ENCODE data around the gene PCDHA13. TPM values are rescaled to one million over a fixed set of nuclear protein-coding genes. Genes with fewer than 3 reads are reported as not detected.
"Not testable (repeated sequence)": the region's sequence is repeated elsewhere in the genome, so short reads cannot be mapped to it uniquely, and the experiment has no call there.

The PCDHA13 gene, protein sequence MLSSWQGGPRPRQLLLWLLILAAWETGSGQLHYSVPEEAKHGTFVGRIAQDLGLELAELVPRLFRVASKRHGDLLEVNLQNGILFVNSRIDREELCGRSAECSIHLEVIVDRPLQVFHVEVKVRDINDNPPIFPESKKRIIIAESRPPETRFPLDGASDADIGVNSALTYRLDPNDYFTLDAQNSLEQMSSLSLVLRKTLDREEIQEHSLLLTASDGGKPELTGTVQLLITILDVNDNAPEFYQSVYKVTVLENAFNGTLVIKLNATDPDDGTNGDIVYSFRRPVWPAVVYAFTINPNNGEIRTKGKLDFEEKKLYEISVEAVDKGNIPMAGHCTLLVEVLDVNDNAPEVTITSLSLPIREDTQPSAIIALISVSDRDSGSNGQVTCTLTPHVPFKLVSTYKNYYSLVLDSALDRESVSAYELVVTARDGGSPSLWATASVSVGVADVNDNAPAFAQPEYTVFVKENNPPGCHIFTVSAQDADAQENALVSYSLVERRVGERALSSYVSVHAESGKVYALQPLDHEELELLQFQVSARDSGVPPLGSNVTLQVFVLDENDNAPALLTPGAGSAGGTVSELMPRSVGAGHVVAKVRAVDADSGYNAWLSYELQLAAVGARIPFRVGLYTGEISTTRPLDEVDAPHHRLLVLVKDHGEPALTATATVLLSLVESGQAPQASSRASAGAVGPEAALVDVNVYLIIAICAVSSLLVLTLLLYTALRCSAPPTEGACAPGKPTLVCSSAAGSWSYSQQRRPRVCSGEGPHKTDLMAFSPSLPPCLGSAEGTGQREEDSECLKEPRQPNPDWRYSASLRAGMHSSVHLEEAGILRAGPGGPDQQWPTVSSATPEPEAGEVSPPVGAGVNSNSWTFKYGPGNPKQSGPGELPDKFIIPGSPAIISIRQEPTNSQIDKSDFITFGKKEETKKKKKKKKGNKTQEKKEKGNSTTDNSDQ
- not detected in 2 replicates for total RNA-seq (2014; rRNA removed; shearing (Covaris generic); ENCODE audit: low replicate concordance)

GRCh38 chr5:140881889-140882590 lies at the start of gene PCDHA13:
TSS of gene PCDHA13 (plus strand) at chr5:140882124. CDS start at chr5:140882269, 145 bp downstream.
- DNase-seq, result no peak
- Histone ChIP-seq H2AFZ (ENCODE audit: low read length) (no peak within 1 kb of the TSS), H3K4me2 (ENCODE audit: low read depth, low read length, poor library complexity, severe bottlenecking) (no peak within 1 kb of the TSS), H3K9ac (ENCODE audit: low read length) (no peak within 1 kb of the TSS), H3K4me3 (ENCODE audit: low read length) (no peak within 1 kb of the TSS), H3K9me3 (ENCODE audit: low read length) (no peaks in the 10 kb centered on the region), H3K36me3 (ENCODE audit: insufficient read depth, low read length) (no peaks in the 10 kb centered on the region), H4K20me1 (ENCODE audit: insufficient read depth, low read depth, low read length) (no peaks in the 10 kb centered on the region), H3K9me2 (replicated peaks; ENCODE audit: insufficient read depth, low read length) (no peaks in the 10 kb centered on the region), H3K79me2 (ENCODE audit: low read length) (no peaks in the 10 kb centered on the region), H3K27ac (ENCODE audit: low read length) (no peak within 1 kb of the TSS), H3K4me1 (ENCODE audit: low read length) (no peaks in the 10 kb centered on the region), H3K27me3 (ENCODE audit: low read length) (no peaks in the 10 kb centered on the region)

DNA sequence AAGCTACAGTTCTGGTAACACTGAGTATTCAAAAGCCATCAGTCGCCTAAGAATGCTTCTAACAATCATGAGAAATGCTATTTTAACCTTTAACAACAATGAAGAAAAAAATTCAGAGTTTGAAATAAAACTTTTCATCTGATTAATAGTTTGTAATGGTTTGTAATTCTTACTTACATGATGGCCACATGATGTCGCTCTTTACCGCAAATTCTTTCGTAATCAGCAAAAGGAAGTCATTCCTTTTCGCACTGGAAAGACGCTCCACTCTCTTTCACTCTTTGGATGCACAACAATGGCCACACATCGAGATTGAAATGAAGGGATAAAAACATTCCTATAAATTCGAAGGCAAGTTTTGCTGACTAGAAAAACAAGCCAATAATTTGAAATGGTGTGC lies 47.9 kb upstream of the PCDHA13 start, which contains the start of gene PCDHA7:
TSS of gene PCDHA7 (plus strand) at position 277 of the 400 bp plus-strand sequence. CDS start at position 392, 115 bp downstream.
- H2AFZ ChIP-seq (ENCODE audit: low read length), result no peak within 1 kb of the TSS
- no peak within 1 kb of the TSS for H3K4me2 ChIP-seq (ENCODE audit: low read depth, low read length, poor library complexity, severe bottlenecking)
- H3K9me2 ChIP-seq (replicated peaks; ENCODE audit: insufficient read depth, low read length), result no peaks in the 10 kb centered on the region
- H4K20me1 ChIP-seq (ENCODE audit: insufficient read depth, low read depth, low read length), result no peaks in the 10 kb centered on the region
- H3K27ac ChIP-seq (ENCODE audit: low read length), result no peak within 1 kb of the TSS
- H3K79me2 ChIP-seq (ENCODE audit: low read length), result no peaks in the 10 kb centered on the region
- no peaks in the 10 kb centered on the region for H3K36me3 ChIP-seq (ENCODE audit: insufficient read depth, low read length)
- no peak within 1 kb of the TSS for H3K4me3 ChIP-seq (ENCODE audit: low read length)
- DNase-seq, result no peak
- H3K9ac ChIP-seq (ENCODE audit: low read length), result no peak within 1 kb of the TSS
- H3K27me3 ChIP-seq (ENCODE audit: low read length), result no peaks in the 10 kb centered on the region; the same call in 1 of the 2 replicates
- H3K9me3 ChIP-seq (ENCODE audit: low read length), result no peaks in the 10 kb centered on the region
- no peaks in the 10 kb centered on the region for H3K4me1 ChIP-seq (ENCODE audit: low read length)

GRCh38 chr5:140834439-140835008 lies 47.4 kb upstream of the PCDHA13 start:
- not testable (repeated sequence) for H3K36me3 ChIP-seq (ENCODE audit: insufficient read depth, low read length); H3K27me3 ChIP-seq (ENCODE audit: low read length); DNase-seq; H3K4me1 ChIP-seq (ENCODE audit: low read length); H3K4me3 ChIP-seq (ENCODE audit: low read length); H2AFZ ChIP-seq (ENCODE audit: low read length); H3K9me3 ChIP-seq (ENCODE audit: low read length); H3K27ac ChIP-seq (ENCODE audit: low read length); H3K9me2 ChIP-seq (replicated peaks; ENCODE audit: insufficient read depth, low read length); H3K4me2 ChIP-seq (ENCODE audit: low read depth, low read length, poor library complexity, severe bottlenecking); H3K9ac ChIP-seq (ENCODE audit: low read length); H3K79me2 ChIP-seq (ENCODE audit: low read length); H4K20me1 ChIP-seq (ENCODE audit: insufficient read depth, low read depth, low read length)

- Histone ChIP-seq H3K79me2 (ENCODE audit: low read length) (no peaks in the 10 kb centered on the region), H4K20me1 (ENCODE audit: insufficient read depth, low read depth, low read length) (no peaks in the 10 kb centered on the region), H2AFZ (ENCODE audit: low read length) (no peak overlapping the region), H3K9ac (ENCODE audit: low read length) (no peak overlapping the region), H3K4me1 (ENCODE audit: low read length) (no peaks in the 10 kb centered on the region), H3K27ac (ENCODE audit: low read length) (no peak overlapping the region), H3K27me3 (ENCODE audit: low read length) (no peaks in the 10 kb centered on the region; the same call in 1 of the 2 replicates), H3K4me2 (ENCODE audit: low read depth, low read length, poor library complexity, severe bottlenecking) (no peak overlapping the region), H3K9me3 (ENCODE audit: low read length) (no peaks in the 10 kb centered on the region), H3K4me3 (ENCODE audit: low read length) (no peak overlapping the region), H3K36me3 (ENCODE audit: insufficient read depth, low read length) (no peaks in the 10 kb centered on the region), H3K9me2 (replicated peaks; ENCODE audit: insufficient read depth, low read length) (no peaks in the 10 kb centered on the region)
- no peak for DNase-seq
Observed at GRCh38 chr5:140835622-140836510, 46.1 kb upstream of the PCDHA13 start.

- H3K27me3 ChIP-seq (ENCODE audit: low read length), result no peaks in the 10 kb centered on the region
- H3K4me1 ChIP-seq (ENCODE audit: low read length), result no peaks in the 10 kb centered on the region
- no peak within 1 kb of the TSS for H3K27ac ChIP-seq (ENCODE audit: low read length)
- H3K9ac ChIP-seq (ENCODE audit: low read length), result no peak within 1 kb of the TSS
- H4K20me1 ChIP-seq (ENCODE audit: insufficient read depth, low read depth, low read length), result no peaks in the 10 kb centered on the region
- H3K4me3 ChIP-seq (ENCODE audit: low read length), result no peak within 1 kb of the TSS
- H3K9me2 ChIP-seq (replicated peaks; ENCODE audit: insufficient read depth, low read length), result no peaks in the 10 kb centered on the region
- no peaks in the 10 kb centered on the region for H3K79me2 ChIP-seq (ENCODE audit: low read length)
- peak within 1 kb of the TSS; percentile 28 for H3K4me2 ChIP-seq (ENCODE audit: low read depth, low read length, poor library complexity, severe bottlenecking)
- H2AFZ ChIP-seq (ENCODE audit: low read length), result no peak within 1 kb of the TSS
- H3K9me3 ChIP-seq (ENCODE audit: low read length), result no peaks in the 10 kb centered on the region
- H3K36me3 ChIP-seq (ENCODE audit: insufficient read depth, low read length), result no peaks in the 10 kb centered on the region
- DNase-seq, result peak; percentile 75
Observed at GRCh38 chr5:140840978-140841962, 40.7 kb upstream of the PCDHA13 start, which contains the start of gene PCDHA8. TSS of gene PCDHA8 (plus strand) at chr5:140841187. CDS start at chr5:140841322, 135 bp downstream.

DNA sequence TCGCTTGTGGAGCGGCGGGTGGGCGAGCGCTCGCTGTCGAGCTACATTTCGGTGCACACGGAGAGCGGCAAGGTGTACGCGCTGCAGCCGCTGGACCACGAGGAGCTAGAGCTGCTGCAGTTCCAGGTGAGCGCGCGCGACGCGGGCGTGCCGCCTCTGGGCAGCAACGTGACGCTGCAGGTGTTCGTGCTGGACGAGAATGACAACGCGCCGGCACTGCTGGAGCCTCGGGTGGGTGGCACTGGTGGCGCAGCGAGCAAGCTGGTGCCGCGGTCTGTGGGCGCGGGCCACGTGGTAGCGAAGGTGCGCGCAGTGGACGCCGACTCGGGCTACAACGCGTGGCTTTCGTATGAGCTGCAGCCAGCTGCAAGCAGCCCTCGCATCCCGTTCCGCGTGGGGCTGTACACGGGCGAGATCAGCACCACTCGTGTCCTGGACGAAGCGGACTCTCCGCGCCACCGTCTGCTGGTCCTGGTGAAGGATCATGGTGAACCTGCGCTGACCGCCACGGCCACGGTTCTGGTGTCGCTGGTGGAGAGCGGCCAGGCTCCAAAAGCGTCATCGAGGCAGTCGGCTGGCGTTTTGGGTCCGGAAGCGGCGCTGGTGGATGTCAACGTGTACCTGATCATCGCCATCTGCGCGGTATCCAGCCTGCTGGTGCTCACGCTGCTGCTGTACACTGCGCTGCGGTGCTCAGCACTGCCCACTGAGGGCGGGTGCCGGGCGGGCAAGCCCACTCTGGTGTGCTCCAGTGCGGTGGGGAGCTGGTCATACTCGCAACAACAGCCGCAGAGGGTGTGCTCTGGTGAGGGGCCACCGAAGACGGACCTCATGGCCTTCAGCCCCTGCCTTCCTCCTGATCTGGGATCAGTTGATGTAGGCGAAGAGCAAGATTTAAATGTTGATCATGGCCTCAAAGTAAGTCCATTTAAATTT lies 38.9 kb upstream of the PCDHA13 start:
- Histone ChIP-seq H3K36me3 (ENCODE audit: insufficient read depth, low read length) (no peaks in the 10 kb centered on the region), H3K9me3 (ENCODE audit: low read length) (no peaks in the 10 kb centered on the region), H3K79me2 (ENCODE audit: low read length) (no peaks in the 10 kb centered on the region), H3K4me1 (ENCODE audit: low read length) (no peaks in the 10 kb centered on the region), H3K9ac (ENCODE audit: low read length) (no peak overlapping the region), H3K27me3 (ENCODE audit: low read length) (no peaks in the 10 kb centered on the region), H2AFZ (ENCODE audit: low read length) (no peak overlapping the region), H3K9me2 (replicated peaks; ENCODE audit: insufficient read depth, low read length) (no peaks in the 10 kb centered on the region), H4K20me1 (ENCODE audit: insufficient read depth, low read depth, low read length) (no peaks in the 10 kb centered on the region), H3K4me2 (ENCODE audit: low read depth, low read length, poor library complexity, severe bottlenecking) (no peak overlapping the region), H3K27ac (ENCODE audit: low read length) (no peak overlapping the region), H3K4me3 (ENCODE audit: low read length) (no peak overlapping the region)
- DNase-seq, result no peak

Data from Karpas-422 (cell line).